GM18909 (cell line): ENCODE measurements around the gene POU2F3.

Experiments
- ATAC-seq: cut with Tn5 transposase; IDR thresholded peaks from one replicate; pipeline ENCODE4 v1.9.1; 2021; ENCODE audit warnings: mild to moderate bottlenecking; ENCODE audit not compliant: unreplicated experiment, poor library complexity

The POU2F3 gene

DNA sequence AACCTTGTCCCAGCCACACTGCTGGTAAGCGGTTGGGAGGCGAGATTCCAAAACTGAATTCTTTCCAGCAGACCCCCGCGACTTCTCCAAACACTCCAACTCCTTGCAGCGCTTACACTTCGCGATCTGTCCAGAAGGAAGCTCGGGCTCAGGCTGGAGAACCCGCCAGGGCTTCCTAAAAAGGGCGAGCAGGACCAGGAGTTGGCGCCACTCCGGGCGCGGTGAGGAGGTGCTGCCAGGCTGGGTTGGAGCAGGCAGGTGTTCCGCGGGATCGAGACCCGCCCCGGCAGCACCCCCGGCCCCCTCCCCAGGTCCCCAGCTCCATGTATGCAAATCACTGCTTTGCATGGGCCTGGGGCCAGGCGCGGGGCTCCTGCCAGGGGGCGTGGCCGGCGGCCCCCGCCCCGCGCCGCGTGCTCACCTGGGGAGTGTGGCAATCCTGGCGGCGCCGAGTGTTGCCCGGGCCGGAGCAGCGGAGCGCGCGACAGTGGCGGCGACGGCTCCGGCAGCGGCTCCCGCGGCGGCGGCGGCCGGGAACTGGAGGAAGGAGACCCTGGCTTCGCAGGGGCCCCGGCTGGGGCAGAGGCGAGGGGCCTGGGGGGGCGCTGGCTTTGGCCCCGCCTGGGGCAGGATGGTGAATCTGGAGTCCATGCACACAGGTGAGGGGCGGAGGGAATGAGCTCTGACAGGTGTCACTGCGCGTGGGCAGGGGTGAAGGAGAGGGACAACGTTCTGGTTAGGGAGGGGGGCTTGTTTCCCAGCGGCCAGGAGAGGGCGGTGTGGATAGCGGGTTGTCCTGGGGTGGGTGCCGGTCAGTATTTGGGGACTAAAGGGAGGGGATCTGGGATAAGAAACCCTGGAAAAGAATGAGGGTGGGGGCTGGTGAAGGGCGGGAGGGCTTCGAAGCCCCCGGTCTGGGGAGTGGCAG, at the start of gene POU2F3:
TSS of gene POU2F3 (plus strand) at position 428 of the 928 bp plus-strand sequence. CDS start at position 632, 204 bp downstream.
- ATAC-seq: no peak

DNA sequence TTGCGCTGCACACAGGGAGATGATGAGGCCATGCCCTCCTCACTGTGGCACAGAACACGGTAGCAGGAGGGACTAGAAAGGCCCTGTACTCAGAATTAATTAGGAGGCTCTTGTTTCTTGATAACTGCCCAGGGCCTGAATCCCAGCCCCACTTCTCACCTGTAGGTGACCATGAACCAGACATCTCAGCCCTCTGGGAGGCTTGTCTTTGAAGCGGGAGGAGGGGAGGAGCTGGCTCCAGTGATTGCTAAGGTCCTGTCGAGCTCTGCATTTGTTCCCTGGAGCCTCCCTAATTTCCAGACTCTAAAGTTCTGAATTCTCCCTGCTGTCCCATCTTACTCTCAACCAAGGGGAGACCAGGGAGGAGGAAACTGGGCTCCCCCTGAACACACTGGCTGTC, 48.9 kb upstream of the POU2F3 start:
- ATAC-seq: no peak

DNA sequence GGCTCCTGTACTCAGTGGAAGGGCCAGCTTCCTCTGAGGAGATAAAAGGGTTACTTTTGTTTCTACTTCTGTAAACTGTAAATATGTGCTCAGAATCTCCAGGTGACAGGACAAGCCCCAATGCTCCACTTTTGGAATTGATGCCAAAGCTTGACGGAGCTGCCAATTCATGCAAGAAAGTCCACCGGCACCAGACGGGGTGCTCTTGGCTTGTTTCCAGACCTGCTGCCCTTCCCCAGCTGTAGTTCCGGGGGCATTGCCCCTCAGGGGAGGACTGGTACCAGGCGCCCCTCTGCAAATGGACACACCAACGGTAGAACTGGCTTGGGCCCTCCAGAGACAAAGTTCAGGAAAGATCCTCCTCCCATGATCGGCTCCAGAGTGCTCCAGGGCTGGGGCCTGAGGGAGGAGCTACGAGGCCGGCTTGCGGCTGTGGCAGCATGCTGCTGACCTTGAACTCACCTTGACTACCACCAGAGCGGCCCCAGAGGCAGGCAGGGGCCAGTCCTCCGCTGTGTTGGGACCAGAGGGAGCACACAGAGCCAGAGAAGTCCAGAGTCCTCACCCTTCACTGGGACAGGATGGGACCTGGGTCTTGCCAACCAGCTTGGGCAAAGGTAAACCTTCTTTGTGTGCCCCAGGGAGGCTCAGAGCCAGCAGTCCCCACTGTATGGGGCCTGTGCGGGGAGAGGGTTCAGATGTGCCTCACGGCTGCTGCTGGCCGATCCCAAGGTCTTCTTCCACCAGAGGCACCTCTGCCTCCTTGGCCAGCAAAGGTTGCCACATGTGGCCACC, 46.9 kb upstream of the POU2F3 start:
- no peak for ATAC-seq

DNA sequence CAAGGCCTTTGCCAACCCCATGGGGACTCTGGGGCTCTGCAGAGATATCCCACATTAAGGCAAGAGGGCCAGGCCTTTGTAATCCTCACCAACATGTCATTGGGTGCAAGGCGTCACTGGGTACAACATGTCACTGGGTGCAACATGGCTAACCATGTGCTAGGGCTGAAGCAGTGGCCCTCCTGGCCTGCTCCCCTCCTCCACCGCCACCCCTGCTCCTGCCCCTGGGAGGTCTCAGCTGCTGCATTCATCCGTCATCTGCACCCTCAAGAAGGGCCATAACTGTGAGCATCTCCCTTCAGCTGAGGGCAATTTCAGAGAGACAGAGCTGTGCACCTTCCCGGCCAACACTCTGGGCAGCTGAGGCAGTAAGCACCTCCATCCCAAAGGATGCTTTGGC, 45.8 kb upstream of the POU2F3 start:
- no peak for ATAC-seq

DNA sequence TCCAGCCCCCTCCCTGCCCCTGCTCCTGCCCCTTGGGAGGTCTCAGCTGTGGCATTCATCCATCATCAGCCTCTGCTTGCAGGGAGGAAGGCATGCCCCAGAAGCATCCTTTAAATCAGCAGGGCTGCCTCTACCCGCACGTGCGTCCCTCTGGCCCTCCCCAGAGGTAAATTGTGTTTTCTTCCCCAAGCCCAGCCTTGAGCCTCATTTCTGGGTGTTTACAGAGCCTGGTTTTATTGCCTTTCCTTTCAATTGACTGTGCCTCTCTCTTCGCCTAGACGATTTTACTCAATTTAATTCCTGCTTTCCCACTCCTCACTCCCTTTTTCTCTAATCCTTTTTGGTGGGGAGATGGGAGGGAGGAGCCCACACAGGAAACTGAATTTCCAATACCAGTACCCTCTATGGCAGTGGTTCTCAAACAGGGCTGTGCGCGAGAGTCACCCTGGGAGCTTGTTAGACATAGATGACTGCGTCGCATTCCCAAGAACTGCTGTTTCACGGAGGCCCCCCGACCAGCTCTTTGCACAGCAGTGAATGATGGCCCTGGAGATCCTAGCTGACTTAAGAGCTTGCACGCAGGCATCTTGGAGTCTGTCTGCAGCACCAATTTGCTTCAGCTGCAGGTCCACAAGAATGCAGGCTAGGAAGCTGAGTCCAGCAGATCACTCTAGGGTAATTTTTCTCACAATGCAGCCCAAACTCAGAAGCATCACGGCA, 44.2 kb upstream of the POU2F3 start:
- ATAC-seq: no peak

DNA sequence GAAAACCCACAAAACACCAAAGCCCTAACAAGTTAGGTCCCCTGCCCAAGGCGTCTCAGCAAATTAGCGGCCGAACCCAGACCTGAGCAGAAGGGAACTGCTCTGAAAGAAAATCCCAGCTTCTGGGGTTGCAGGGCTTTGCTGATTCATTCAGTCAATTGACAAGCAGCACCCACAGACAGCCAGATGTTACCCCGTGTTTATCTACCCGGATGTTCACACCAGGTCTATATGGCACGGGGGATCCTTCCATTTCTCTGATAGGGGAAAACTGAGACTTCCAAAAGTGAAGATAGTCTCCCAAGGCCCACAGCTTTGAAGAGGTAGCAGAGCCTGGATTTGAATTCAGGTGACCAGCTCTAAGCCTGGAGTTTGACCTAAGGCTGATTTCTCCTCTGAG, 43.1 kb upstream of the POU2F3 start:
- ATAC-seq: no peak

DNA sequence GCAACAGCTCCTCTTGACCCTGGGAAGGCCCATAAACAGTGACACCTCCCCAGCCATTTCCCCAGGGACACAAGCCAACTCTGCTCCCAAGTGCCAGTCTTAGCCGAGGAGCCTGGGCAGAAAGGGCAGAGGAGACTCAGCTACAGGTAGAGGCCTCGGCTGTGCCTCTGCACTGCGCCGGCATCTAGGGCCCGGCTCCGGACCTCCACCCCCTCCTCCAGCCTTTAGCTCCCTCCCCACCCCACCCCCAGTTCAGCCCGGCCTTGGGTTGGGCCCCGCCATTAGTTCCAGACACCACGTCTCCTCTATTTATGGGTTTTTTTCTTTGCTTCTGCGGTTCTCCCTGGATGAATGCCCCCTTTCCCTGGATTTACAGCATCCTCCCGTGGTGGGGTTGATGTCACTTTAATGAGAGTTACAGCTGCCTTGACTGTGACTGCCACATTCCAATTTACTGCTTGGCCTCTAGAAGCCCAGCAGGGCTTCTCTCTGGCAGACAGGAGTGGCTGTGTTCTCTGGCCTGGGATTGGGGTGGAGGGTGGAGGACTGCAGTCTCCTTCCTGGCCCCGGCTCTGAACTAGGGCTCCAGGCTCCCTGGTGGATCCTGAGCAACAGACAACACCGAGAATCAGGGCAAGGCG, 42.6 kb upstream of the POU2F3 start:
- ATAC-seq: no peak

DNA sequence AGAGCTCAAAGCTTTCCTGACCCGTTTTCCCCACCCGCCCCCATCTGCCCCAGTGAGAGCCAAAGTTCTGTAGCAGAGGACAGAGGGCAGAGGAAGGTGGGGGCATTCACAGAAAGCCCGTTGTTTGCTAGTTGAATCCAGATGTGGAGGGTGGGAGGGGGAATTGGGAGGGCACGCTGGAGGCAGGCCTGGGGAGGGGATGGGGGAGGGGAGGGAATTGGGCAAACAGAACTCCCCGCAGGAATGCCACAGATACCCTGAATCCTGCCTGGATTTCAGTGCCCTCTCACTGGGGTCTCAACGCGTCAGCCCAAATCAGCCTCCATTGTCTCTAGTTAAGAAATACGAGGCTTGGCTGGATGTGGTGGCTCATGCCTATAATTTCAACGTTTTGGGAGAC, 42.0 kb upstream of the POU2F3 start:
- no peak for ATAC-seq

DNA sequence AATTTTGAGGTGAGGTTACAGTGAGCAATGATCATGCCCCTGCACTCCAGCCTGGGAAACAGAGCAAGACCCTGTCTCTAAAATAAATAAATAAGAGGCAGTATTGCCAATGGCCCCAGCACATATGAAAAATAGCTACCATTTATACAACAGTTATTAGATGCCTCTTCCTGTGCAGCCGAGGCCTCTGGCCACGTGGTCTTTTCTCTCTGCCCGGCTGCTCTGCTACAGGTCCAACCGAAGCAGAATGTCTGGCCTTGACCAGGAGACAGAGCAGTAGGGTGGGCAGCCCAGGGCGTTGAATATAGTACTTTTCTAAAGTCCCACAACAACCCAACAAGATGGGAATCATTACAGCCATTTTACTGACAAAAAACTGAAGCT, 41.5 kb upstream of the POU2F3 start:
- no peak for ATAC-seq

DNA sequence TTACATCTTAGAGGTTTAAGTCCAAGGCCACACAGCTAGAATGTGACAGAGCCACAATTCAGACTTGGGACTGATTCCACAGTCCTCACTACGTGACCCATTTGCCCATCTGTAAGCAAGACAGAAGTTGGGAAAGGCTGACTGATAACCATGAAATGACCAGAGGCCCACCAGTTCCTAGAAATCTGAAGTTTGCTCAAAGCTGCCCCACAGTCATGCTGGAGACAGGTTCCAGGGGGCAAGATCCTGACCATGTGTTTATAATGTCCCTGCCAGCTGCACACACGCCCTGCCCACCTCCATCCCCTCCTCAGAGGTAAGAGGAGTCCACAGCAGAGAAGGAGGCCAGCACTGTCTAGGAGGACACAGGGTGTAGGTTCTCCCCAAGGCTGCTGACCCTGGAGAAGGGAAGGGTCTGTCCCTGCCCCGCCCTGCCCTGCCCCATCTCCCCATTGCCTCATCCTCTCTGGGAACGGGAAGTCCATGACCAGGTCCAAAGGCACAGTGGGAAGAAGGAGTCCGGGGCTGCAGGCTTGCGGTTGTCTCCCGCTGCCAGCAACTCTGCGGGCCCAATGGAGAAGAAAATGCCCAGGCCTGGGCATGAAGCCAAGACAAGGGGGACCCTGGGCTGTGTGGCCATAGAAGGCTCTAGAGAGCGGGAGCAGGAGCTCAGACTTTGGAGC, 41.0 kb upstream of the POU2F3 start:
- no peak for ATAC-seq

DNA sequence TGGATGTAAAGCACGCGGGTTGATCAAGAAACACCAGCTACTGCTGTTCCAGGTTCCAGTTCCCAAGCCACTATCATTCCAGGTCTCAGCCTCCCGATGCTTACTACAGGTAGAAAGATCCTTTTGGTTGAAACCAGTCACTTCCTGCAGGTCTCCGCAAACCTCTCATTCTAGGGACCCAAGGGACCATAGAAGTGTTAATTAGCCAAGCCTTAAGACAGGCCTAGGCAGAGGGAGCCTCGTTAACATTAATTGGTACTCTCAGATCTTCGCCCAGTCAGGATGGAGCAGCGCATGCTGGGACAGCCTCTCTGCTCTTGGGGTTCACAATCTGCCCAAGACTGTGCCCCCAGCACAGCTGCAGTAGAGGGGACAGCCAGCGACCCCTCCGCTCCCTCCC, 40.3 kb upstream of the POU2F3 start:
- ATAC-seq: no peak

DNA sequence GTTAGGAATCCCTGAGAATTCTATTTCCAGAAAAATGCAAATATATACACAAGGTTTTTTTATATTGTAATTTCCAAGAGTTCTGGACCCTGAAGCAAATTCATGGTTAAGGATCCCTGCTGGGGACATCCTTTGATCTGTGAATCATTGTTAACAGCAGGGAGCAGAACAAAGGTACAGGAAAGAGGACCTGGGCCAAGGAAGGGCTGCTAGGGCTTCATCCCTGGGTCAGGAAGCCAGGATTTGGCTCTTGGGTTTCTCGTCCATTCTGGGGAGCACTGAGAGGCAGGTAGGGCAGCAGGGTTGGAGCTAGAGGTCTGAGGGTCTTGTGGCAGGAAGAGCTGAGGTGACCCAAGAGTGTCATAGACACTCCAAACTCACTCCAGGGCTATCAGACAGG, 39.3 kb upstream of the POU2F3 start:
- no peak for ATAC-seq

DNA sequence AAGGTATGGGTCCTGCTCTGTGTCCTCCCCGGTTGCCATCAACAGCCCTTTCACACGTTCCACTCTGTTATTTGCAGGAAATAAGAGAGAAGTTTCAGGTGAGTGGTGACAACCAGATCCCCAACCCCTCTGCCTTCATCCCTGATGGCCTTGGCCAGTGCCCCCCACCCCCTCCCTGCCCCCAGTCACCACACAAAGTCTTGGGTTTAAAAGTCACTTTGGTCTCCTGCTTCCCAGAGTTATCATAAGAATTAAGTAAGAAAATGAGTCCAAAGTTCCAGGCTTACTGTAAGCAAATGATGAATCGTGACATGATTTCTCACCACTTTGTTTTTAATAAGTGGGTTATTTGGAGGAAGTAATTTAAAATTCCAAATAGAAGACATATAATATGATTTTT, 38.3 kb upstream of the POU2F3 start:
- no peak for ATAC-seq

DNA sequence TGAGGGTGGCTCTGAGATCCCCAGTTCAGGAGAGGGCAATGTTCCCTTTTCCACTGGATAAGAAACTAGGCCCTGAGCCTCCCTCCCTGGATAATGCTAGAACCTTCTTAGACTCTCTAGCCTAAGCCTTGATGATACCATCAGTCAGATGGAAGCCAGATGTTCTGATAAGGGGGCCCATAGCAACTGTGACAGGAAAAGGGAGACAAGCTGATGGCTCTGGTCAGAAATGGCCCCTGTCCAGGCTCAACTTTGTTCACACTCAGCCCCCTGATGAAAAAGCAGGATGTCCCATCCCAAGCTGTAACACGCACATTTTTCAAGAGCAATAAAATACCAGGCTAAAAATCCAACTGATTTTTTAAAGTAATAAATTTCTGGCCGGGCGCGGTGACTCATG, 36.3 kb upstream of the POU2F3 start:
- ATAC-seq: no peak

DNA sequence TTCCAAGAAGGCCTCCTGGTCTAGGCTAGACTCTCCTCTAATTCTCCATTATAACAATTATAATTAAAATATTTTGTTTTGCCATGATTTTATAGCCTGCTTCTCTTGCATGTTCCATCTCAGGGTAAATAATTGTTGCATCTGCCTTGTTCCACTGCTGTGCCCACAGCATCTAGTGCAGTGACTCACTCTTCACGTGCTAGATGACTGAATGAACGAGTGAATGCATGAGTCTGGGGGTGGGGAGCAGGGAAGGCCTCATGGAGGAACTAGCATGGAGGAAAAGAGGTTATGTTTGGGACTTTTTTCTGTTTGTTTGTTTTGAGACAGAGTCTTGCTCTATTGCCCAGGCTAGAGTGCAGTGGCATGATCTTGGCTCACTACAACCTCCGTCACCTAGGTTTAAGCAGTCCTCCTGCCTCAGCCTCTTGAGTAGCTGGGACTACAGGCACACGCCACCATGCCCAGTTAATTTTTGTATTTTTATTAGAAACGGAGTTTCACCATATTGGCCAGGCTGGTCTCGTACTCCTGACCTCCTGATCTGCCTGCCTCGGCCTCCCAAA, 34.3 kb upstream of the POU2F3 start:
- no peak for ATAC-seq

DNA sequence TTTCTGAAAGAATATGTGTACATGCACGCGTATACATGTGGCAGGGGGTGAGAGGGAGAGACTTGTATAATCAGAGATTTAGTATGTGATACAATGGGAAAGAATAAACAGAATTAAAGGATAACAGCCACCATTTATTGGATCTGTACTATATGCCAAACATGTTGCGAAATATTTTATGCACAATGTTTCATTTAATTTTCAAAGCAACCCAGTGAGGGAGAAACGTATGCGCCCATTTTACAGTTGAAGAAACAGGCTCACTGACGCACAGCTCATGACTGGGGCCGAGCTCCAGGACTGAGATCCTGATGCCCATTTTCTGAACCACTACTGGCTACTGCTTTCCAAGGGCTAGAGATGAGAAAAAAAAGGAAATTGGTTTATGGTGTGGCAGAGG, 32.4 kb upstream of the POU2F3 start:
- ATAC-seq: no peak

DNA sequence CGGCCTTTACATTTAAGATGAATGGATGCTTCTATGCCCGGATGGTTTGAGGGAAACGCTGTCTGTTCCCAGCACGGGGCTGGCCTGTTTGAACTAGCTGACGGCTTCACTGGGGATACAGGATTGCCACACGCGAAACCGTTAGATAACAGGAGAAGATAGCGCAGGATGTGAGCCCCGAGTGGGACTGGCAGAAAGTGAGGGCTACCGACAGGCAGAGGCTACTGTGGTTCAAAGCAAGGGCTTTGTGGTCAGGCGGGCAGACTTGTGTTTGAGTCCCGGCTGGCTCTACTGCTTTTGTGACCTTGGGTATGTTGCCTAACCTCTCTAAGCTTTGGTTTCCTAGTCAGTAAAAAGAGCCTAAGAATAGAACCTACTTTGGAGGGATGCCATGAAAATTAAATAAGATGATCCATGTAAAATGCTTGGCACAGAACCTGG, 31.9 kb upstream of the POU2F3 start:
- no peak for ATAC-seq

DNA sequence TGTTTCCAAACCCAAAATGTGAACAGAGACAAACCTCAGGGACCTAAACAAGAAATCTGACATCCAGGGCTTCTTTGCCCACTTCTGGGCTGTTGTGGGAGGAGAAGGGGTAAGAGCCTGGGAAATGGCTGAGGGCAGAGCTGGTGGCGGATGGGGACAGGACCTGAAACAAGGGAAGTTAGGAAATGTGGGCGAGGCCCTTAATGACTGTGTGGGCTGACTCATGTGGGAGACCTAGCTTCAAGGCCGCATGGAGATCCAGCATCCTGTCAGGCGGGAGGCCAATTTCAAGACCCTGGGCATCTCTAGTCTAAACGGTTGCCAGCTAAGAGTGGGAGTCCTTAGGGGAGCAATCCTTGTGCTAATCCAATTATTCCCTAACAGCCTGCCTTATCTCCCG, 31.2 kb upstream of the POU2F3 start:
- ATAC-seq: no peak
